T follicular helper cell (primary cell): Measurements from ENCODE around the gene P2RY6.

Experiments used
- DNase-seq: peaks from one replicate; pipeline ENCODE4 v3.0.0-alpha.2; 2020; ENCODE audit warnings: low read depth

Gene P2RY6

DNA sequence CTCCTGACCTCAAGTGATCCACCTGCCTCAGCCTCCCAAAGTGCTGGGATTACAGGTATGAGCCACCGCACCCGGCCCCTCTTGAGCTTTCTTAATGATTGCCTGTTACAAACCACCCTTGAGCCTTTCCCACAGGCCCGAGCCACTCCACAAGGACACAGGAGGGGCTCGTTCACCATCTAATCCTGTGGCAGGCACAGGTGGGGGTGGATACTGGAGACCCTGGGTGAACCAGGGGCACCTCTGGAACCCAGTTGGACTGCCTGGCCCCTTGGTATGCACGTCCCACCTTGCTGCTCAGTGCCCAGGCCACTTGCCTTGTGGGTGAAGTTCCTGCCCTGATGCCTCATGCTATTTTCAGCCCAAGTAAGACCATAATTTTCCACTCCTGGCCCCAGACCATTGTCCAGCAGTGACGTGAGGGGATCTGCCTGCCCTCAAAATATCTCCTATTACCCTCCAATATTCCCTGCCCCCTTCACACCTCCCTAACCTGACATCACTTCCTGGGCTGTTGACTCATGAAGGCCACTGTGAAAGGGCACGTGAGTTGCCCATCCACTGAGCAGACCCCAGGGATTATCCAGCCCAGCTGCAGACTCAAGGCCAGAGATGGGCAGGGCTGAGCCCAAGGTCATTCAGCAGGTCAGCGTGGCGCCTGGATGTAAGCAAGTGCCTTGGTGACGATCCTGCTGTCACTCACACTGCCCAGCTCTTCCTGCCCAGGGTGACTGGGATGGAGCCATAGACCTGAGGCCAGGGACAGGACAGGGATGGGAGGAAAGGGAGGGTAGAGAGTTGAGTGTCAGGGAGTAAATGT lies 34.5 kb upstream of the P2RY6 start:
- DNase-seq = no peak

DNA sequence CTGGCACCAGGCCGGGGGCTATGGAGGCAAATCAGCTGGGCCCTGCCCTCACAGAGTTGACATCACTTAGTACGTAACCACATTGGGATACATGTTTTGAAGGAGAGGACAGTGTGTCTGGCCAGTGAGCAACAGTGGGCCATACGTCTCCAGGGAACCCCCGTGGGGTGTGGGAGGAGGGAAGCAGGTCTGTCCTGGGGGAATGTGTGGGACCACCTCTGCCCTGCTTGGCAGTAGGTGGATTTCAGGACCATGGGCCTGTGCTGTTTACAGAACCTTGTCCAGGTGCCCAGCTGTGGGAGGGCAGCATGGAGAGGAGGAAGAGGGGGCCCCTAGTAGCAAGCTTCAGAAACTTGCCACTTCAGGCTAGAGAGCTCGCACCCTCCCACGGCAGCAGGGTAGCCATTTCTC lies 33.0 kb upstream of the P2RY6 start:
- no peak for DNase-seq

GRCh38 chr11:73239571-73240189 lies 32.5 kb upstream of the P2RY6 start:
- no peak for DNase-seq

DNA sequence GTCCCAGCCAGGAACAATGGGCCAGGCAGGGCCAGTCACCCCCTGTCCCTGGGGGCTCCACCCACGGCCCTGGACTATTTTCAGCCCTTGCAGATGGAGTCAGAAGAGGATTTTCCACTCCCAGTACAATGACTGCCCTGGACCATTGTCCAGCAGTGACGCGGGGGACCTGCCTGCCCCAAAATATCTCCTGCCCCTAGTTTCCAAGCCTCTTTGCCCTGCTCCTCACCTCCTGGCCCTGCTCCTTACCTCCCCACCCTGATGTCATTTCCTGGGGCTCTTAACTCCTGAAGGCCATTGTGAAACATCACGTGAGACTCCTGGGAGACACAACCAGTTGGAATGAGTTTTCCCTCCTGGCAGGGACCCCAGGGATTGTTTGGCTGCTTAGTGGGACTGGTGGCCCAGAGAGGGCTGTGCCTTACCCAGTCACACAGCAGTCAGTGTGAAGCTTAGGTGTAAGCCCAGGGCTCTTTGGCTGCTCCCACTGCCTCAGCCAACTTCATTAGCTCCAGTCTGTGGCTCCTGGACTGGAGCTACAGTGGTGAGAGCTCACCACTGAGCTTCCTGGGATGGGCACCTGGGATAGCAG lies 31.9 kb upstream of the P2RY6 start:
- DNase-seq = no peak

DNA sequence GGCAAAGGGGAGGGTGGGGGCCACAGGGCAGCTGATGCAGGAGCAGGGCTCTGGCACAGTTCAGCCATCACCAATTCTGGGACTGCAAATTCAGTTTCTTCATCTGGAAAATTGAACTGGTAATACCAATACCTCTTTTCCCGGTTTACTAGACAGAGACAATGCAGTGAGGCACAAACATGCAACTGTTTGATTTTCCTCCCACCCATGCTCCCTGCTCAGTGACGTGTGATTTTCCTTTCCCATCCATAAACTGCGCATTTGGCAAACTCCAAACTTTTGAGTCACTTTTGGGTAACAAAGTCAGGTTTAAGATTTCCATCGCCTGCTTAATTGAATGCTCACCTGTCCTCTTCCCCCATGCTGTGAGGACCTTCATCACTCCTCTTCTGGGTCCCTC lies 30.8 kb upstream of the P2RY6 start:
- no peak for DNase-seq

GRCh38 chr11:73242251-73243092 lies 29.7 kb upstream of the P2RY6 start:
- peak; percentile 34 for DNase-seq

- DNase-seq = no peak
These were observed 29.0 kb upstream of the P2RY6 start for GRCh38 chr11:73243093-73243485.

DNA sequence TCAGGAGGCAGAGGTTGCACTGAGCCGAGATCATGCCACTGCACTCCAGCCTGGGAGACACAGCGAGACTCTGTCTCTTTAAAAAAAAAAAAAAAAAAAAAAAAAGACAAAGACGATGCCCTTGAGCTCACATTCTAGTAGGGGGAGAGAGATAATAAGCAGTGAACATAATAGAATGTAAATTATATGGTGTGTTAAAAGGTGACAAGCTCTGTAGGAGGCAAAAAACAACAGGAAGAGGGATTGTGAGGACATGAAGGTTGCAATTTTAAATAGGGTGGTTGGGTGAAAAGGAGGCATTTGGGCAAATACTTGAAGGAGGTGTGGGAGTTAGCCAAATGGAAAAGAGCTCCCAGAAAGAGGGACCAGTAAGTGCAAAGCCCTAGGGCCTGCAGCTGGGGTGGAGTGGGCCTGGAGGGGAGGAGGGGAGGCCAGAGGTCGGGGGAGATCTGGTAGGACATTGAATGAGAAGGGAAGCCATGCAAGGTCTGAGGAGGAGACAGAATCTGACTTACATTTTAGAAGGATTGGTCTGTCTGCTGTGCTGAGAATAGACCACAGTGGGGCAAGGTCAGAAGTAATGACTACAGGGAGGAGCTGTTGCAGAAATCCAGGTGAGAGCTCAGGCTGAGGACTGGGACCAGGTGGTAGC lies 27.4 kb upstream of the P2RY6 start:
- no peak for DNase-seq

- no peak for DNase-seq
These were observed 26.7 kb upstream of the P2RY6 start for GRCh38 chr11:73245461-73245860.

GRCh38 chr11:73246303-73246702 lies 25.8 kb upstream of the P2RY6 start:
- DNase-seq = no peak

- DNase-seq = no peak
These were observed 23.5 kb upstream of the P2RY6 start for GRCh38 chr11:73248526-73249185.

GRCh38 chr11:73249304-73249703 lies 22.8 kb upstream of the P2RY6 start:
- no peak for DNase-seq

GRCh38 chr11:73249853-73250783 lies 22.0 kb upstream of the P2RY6 start:
- DNase-seq = no peak

DNA sequence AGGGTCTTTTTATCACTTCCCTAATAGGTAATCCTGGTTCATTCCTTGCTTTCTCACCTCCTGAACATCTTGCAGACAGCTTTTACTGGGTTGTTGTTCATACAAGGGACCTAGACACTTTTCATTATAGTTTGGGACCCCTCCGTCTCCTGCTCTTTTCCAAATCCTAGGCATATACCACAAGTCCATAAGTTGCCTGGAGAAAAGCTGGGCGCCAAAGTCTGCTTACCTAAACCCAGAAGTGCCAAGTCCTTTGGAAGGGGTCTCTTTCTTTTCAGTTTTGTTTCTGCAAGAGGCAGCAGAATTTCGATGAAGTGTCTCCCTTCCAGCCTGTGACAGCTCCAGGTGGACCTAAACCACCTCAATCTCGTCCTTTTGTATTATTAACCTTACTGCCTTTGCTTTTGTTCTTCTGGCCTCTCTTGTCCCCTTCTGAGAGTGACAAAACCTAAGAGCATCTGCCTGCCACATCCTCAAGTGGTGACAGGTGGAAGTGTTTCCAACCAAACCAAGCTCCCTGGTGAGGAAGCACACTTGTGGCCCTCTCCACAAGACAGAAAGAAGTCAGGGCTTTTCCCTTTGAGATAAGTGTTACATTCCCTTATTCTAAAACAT lies 19.5 kb upstream of the P2RY6 start:
- no peak for DNase-seq

- DNase-seq = no peak
These were observed 14.6 kb upstream of the P2RY6 start for GRCh38 chr11:73257342-73258103.

DNA sequence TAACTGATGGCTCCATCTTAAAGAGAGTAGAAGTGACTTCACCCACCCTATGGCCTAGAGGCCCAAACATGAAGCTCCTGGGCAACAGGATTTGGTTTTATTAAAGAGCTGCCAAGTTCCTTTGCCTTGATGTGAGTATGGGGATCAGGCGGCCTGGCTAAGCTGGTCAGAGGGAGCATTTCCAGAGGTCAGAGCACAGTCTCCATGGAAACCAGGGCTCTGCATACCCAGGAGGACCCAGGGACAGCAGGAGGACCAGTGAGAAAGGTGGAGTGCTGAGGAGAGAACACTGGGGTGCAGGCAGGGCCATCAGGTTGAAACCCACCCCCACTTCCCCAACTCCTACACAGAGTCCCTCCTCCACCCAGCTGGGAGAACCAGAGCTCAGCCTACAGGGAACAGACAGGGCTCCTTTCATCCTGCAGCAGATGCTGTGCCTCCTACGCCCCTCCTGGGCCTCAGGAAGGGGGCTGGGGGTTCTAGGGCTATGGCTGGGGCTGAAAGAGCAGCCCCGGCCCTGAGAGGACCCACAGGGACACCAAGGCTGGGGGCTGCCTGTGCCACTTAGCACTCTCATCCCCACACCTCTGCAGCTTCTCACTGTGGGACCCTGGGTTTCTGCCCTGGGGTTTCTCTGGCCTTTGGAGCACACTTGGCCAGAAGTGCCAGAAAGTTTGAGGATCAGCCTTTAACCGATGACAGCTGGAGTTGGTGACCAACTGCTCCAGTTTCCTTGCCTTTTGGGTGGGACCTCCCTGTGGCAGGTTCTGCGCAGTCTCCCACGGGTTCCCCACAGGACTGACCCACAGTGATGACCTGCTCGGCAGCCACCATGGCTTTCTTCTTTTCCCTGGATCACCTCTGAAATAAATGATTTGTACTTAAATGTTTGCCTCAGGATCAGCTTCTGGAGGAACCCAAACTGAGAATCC lies 13.8 kb upstream of the P2RY6 start:
- DNase-seq = no peak

DNA sequence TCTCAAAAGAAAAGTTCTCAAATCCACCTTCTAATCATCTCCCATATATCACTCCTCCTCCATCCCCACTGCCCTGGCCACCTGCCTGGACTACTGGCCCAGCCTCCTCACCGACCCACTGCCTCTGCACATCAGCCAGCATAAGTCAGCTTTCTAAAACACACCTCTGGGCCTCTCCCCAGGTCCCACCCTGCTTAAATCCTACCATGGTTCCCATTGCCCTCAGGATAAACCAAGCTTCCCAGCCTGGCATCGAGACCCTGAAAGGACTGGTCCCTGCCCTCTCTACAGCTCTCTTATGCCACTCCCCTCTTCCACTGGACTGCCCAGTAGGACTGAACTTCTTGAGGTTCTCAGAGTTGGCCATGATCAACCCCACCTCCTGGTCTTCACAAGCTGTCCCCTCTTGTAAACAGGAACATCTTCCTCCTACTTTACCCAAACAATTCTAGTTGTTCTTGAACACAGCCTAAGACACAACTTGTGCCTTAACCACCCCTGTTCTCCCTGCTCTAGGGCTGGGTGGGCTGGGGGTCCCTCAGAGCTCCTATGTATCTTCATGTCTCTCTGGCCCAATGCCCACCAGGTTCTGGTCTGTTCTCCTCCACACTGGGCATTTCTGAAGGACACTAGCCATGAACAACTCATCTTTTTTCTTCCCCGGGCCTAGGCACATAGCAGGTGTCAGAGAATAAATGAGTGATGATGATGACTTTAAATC lies 12.6 kb upstream of the P2RY6 start:
- DNase-seq = no peak
